ENCODE results near the gene FRYL.

GRCh38 chr4:48539597-48539996 lies 240.5 kb downstream of the FRYL start:
- no peak for TF ChIP-seq CTCF (conservative IDR thresholded peaks at IDR 0.05; ENCODE audit: low read length)
- no peak for TF ChIP-seq EZH2phosphoT487 (IDR thresholded peaks at IDR 0.05; ENCODE audit: borderline replicate concordance)

All from Loucy (cell line).